ENCODE results near the gene MEF2D.

The MEF2D gene

DNA sequence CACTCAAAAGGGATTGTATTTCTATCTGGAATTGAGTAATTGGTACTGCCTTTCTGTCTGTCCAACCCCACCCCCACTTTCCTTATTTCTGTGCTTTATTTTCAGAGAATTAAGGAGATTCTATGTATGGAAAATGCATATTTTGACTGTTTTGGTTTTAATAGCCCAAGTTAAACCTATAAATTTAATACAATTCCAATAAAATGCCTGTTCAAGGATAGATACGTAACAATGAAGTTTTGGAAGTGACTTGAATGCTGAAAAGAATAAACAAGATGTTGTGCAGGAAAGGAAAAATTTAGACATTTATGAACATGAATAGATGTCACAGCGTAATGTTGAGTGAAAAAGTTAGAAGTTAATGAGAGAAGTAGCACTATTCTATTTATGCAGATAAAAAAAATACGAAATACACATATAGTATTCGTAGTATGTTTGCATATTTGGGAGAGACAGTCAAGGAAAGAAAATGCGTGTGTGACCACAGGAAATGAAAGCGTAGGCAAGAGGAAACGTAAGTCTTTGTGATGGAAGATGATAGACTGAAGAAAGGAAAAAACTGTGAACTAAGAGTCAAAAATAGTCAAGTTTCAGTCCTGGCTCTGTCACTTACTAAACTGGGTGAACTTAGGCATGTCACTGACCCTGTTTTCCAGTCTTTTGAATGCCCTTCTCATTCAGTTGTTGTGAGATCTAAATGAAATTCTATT, 62.1 kb downstream of the MEF2D start:
- TF ChIP-seq, protein P1, sequence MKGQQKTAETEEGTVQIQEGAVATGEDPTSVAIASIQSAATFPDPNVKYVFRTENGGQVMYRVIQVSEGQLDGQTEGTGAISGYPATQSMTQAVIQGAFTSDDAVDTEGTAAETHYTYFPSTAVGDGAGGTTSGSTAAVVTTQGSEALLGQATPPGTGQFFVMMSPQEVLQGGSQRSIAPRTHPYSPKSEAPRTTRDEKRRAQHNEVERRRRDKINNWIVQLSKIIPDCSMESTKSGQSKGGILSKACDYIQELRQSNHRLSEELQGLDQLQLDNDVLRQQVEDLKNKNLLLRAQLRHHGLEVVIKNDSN (IDR thresholded peaks at IDR 0.05) = no peak
- TF ChIP-seq ZBTB7A (IDR thresholded peaks at IDR 0.05; ENCODE audit: low read depth) (no peak), YY1 (IDR thresholded peaks at IDR 0.05; ENCODE audit: low read depth) (no peak), TCF12 (IDR thresholded peaks at IDR 0.05; ENCODE audit: low read depth) (no peak), NFIC (IDR thresholded peaks at IDR 0.05) (no peak), EGR1 (IDR thresholded peaks at IDR 0.05) (no peak), EP300 (IDR thresholded peaks at IDR 0.05; ENCODE audit: borderline replicate concordance) (no peak), FOXM1 (IDR thresholded peaks at IDR 0.05; ENCODE audit: borderline replicate concordance, low read depth) (no peak), CREB1 (IDR thresholded peaks at IDR 0.05; ENCODE audit: low read depth) (no peak), TAF1 (IDR thresholded peaks at IDR 0.05; ENCODE audit: low read depth) (no peak), CEBPB (IDR thresholded peaks at IDR 0.05) (no peak), RAD21 (IDR thresholded peaks at IDR 0.05; ENCODE audit: low read depth) (no peak), TEAD4 (IDR thresholded peaks at IDR 0.05) (no peak)
- TF ChIP-seq, protein P2, sequence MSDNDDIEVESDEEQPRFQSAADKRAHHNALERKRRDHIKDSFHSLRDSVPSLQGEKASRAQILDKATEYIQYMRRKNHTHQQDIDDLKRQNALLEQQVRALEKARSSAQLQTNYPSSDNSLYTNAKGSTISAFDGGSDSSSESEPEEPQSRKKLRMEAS (IDR thresholded peaks at IDR 0.05) = no peak
- TF ChIP-seq, protein P3, sequence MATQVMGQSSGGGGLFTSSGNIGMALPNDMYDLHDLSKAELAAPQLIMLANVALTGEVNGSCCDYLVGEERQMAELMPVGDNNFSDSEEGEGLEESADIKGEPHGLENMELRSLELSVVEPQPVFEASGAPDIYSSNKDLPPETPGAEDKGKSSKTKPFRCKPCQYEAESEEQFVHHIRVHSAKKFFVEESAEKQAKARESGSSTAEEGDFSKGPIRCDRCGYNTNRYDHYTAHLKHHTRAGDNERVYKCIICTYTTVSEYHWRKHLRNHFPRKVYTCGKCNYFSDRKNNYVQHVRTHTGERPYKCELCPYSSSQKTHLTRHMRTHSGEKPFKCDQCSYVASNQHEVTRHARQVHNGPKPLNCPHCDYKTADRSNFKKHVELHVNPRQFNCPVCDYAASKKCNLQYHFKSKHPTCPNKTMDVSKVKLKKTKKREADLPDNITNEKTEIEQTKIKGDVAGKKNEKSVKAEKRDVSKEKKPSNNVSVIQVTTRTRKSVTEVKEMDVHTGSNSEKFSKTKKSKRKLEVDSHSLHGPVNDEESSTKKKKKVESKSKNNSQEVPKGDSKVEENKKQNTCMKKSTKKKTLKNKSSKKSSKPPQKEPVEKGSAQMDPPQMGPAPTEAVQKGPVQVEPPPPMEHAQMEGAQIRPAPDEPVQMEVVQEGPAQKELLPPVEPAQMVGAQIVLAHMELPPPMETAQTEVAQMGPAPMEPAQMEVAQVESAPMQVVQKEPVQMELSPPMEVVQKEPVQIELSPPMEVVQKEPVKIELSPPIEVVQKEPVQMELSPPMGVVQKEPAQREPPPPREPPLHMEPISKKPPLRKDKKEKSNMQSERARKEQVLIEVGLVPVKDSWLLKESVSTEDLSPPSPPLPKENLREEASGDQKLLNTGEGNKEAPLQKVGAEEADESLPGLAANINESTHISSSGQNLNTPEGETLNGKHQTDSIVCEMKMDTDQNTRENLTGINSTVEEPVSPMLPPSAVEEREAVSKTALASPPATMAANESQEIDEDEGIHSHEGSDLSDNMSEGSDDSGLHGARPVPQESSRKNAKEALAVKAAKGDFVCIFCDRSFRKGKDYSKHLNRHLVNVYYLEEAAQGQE (IDR thresholded peaks at IDR 0.05; ENCODE audit: low read depth) = no peak

DNA sequence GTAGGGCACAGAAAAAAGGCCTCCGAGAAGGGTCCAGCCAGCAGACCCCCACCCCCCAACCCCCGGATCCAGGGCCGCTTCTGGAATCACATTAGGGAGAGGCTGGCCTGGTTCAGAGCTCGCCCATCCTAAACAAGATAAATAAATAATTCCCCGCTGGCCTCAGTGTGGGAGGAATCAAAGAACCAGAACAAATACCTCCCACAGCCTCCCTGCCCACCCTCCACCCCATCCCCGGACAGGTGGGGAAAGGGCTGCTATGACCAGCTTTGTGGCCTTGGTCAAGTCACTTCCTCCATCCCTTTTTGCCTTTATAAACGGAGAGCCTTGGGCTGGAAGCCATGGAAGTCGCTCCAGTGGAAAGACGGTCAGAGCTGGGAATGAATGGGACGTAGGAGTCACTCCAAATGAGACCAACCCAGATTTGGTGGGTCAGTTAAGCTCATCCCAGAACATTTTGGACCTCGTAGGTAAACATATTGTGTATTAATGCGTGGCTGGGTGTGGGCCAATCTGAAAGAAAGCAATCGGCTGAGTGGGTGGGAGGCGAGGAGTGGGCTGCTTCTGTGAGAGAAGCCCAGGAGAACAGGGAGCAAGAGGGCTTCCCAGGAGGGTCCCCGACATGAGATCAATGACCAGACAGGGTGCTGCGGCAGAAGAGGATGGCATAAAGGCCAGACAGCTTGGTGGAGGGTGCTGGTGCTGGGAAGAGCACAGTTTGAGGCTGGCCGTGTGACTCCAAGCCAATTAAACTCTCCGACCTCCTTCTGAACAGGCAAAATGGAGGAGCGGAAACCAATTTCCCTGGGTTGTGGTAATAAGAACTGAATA, 63.3 kb downstream of the MEF2D start:
- TF ChIP-seq ZBTB7A (IDR thresholded peaks at IDR 0.05; ENCODE audit: low read depth) (no peak), NFIC (IDR thresholded peaks at IDR 0.05) (no peak), CEBPB (IDR thresholded peaks at IDR 0.05) (no peak), TAF1 (IDR thresholded peaks at IDR 0.05; ENCODE audit: low read depth) (no peak), TCF12 (IDR thresholded peaks at IDR 0.05; ENCODE audit: low read depth) (no peak), RAD21 (IDR thresholded peaks at IDR 0.05; ENCODE audit: low read depth) (no peak), EP300 (IDR thresholded peaks at IDR 0.05; ENCODE audit: borderline replicate concordance) (no peak), EGR1 (IDR thresholded peaks at IDR 0.05) (no peak), FOXM1 (IDR thresholded peaks at IDR 0.05; ENCODE audit: borderline replicate concordance, low read depth) (no peak), YY1 (IDR thresholded peaks at IDR 0.05; ENCODE audit: low read depth) (no peak), TEAD4 (IDR thresholded peaks at IDR 0.05) (no peak), CREB1 (IDR thresholded peaks at IDR 0.05; ENCODE audit: low read depth) (no peak)
- TF ChIP-seq, protein P3 (IDR thresholded peaks at IDR 0.05; ENCODE audit: low read depth) = no peak
- TF ChIP-seq, protein P1 (IDR thresholded peaks at IDR 0.05) = no peak
- TF ChIP-seq, protein P2 (IDR thresholded peaks at IDR 0.05) = no peak

DNA sequence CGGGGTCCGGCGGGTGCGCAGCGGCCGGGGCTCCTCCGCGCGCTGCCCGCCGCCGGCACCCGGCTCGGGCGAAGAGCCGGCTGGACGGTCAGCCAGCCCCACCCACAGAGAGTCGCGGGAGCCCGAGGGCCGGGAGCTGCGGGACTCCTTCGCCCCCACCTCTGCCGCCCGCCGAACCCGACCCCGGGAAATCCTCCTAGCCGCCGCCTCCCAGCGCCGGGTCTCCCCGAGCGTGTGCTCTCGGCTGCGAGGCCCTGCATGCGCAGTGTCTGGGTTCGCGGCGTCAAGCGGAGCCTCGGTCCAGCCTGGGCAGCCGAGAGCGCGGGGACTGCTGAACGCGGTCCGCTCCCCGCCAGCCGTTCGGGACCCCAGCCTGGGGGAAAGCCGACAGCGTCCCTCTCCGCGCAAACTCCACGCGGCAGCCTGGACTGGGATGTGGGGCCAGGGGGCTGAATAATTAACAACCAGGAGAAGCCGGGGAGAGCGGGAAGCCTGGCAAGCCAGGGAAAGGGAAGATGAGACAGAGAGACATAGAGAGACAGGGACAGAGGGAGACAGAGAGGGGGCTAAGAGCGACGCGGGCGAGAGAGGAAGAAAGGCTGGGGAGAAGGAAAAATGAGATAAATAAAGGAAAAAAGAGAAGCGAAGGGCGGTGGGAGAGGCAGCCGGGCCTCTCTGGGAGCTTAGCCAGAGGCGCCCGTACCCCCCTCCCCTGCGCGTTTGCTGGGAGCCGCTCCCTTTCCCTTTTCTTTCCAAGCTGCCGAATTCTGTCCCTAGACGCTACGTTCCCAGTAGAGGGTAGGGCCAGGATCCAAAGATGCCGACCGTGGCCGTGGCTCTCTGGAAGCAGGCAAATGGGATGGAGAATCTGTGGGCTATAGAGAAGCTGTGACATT, 64.2 kb downstream of the MEF2D start:
- TF ChIP-seq ZBTB7A (IDR thresholded peaks at IDR 0.05; ENCODE audit: low read depth) (no peak), FOXM1 (IDR thresholded peaks at IDR 0.05; ENCODE audit: borderline replicate concordance, low read depth) (no peak), TEAD4 (IDR thresholded peaks at IDR 0.05) (no peak), RAD21 (IDR thresholded peaks at IDR 0.05; ENCODE audit: low read depth) (no peak), TCF12 (IDR thresholded peaks at IDR 0.05; ENCODE audit: low read depth) (no peak), CEBPB (IDR thresholded peaks at IDR 0.05) (no peak), TAF1 (IDR thresholded peaks at IDR 0.05; ENCODE audit: low read depth) (no peak), EGR1 (IDR thresholded peaks at IDR 0.05) (no peak), EP300 (IDR thresholded peaks at IDR 0.05; ENCODE audit: borderline replicate concordance) (no peak), CREB1 (IDR thresholded peaks at IDR 0.05; ENCODE audit: low read depth) (no peak), YY1 (IDR thresholded peaks at IDR 0.05; ENCODE audit: low read depth) (no peak), NFIC (IDR thresholded peaks at IDR 0.05) (no peak)
- TF ChIP-seq, protein P1 (IDR thresholded peaks at IDR 0.05) = no peak
- TF ChIP-seq, protein P2 (IDR thresholded peaks at IDR 0.05) = no peak
- TF ChIP-seq, protein P3 (IDR thresholded peaks at IDR 0.05; ENCODE audit: low read depth) = no peak
